ENCODE results near the gene CABP1. TPM values are rescaled to one million over a fixed set of nuclear protein-coding genes. Genes with fewer than 3 reads are reported as not detected.

Gene CABP1
- total RNA-seq, 1 donor from 2014 or later: not detected

DNA sequence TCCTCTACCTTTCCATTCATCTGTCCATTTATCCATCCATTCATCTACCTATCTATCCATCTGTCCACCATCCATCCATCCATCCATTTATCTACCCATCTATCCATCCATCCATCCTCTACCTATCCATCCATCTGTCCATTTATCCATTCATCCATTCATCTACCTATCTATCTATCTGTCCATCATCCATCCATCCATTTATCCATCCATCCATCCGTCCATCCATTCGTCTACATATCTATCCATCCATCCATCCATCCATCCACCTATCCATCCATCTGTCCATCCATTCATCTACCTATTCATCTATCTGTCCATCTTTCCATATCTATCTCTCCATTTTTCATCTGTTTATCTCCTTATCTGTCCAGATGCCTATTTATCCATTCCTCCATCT, 21.0 kb downstream of the CABP1 start:
- no peak for DNase-seq (ENCODE audit: low spot score)
- no peaks in the 10 kb centered on the region for H3K9me3 Mint-ChIP-seq (ENCODE audit: unreplicated experiment)

DNA sequence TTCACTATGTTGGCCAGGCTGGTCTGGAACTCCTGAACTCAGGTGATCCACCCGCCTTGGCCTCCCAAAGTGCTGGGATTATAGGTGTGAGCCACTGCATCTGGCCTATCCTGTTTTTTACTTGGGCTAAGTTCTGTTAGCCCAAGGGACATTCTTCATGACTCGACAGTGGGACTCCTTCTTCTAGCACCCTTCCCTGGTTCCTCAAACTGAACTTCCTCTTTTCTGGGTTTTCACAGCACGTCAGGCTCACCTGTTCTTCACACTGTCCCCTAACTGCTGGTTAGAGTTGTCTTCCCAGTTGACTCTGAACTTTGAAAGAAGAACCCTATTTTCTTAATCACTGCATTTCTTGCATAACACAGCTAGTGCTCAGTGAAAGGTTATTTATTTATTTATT, 22.5 kb downstream of the CABP1 start:
- DNase-seq (ENCODE audit: low spot score): no peak
- TF ChIP-seq, protein P1, sequence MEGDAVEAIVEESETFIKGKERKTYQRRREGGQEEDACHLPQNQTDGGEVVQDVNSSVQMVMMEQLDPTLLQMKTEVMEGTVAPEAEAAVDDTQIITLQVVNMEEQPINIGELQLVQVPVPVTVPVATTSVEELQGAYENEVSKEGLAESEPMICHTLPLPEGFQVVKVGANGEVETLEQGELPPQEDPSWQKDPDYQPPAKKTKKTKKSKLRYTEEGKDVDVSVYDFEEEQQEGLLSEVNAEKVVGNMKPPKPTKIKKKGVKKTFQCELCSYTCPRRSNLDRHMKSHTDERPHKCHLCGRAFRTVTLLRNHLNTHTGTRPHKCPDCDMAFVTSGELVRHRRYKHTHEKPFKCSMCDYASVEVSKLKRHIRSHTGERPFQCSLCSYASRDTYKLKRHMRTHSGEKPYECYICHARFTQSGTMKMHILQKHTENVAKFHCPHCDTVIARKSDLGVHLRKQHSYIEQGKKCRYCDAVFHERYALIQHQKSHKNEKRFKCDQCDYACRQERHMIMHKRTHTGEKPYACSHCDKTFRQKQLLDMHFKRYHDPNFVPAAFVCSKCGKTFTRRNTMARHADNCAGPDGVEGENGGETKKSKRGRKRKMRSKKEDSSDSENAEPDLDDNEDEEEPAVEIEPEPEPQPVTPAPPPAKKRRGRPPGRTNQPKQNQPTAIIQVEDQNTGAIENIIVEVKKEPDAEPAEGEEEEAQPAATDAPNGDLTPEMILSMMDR (IDR thresholded peaks at IDR 0.05; ENCODE audit: unreplicated experiment): no peak
- Mint-ChIP-seq H3K36me3 (ENCODE audit: low read depth, unreplicated experiment) (no peaks in the 10 kb centered on the region), H3K4me1 (ENCODE audit: unreplicated experiment) (no peaks in the 10 kb centered on the region), H3K27ac (ENCODE audit: unreplicated experiment) (no peak overlapping the region), H3K4me3 (ENCODE audit: unreplicated experiment) (no peak overlapping the region), H3K27me3 (ENCODE audit: unreplicated experiment) (no peaks in the 10 kb centered on the region), H3K9me3 (ENCODE audit: unreplicated experiment) (no peaks in the 10 kb centered on the region)

More for the DNA sequence above, 21.0 kb downstream of the CABP1 start:
- Mint-ChIP-seq H3K27me3 (ENCODE audit: unreplicated experiment) (no peaks in the 10 kb centered on the region), H3K4me3 (ENCODE audit: unreplicated experiment) (no peak overlapping the region), H3K36me3 (ENCODE audit: low read depth, unreplicated experiment) (no peaks in the 10 kb centered on the region), H3K27ac (ENCODE audit: unreplicated experiment) (no peak overlapping the region), H3K4me1 (ENCODE audit: unreplicated experiment) (no peaks in the 10 kb centered on the region)
- TF ChIP-seq, protein P1 (IDR thresholded peaks at IDR 0.05; ENCODE audit: unreplicated experiment): no peak

DNA sequence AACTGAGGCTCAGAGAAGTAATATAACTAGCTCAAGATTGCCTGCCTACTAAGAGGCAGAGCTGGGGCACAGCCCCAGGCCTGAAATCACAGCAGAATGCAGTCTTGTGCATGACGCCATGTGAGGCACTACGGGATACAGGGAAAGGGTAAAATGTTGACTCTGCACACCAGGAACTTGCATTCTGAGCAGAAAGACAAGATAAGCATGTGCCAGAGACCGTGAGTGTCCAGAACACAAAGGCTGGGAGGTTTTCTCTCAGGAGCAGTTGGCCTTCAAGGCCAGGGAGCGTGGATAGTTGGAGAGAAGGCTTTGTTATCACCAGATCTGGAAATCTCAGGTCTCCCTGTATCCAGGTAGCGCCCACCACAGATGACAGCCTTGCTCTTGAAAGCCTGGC, 23.3 kb downstream of the CABP1 start:
- Mint-ChIP-seq H3K36me3 (ENCODE audit: low read depth, unreplicated experiment) (no peaks in the 10 kb centered on the region), H3K27me3 (ENCODE audit: unreplicated experiment) (peaks cover 4% of the 10 kb centered on the region), H3K4me1 (ENCODE audit: unreplicated experiment) (no peaks in the 10 kb centered on the region), H3K4me3 (ENCODE audit: unreplicated experiment) (no peak overlapping the region), H3K9me3 (ENCODE audit: unreplicated experiment) (no peaks in the 10 kb centered on the region), H3K27ac (ENCODE audit: unreplicated experiment) (no peak overlapping the region)
- TF ChIP-seq, protein P1 (IDR thresholded peaks at IDR 0.05; ENCODE audit: unreplicated experiment): no peak
- DNase-seq (ENCODE audit: low spot score): no peak

DNA sequence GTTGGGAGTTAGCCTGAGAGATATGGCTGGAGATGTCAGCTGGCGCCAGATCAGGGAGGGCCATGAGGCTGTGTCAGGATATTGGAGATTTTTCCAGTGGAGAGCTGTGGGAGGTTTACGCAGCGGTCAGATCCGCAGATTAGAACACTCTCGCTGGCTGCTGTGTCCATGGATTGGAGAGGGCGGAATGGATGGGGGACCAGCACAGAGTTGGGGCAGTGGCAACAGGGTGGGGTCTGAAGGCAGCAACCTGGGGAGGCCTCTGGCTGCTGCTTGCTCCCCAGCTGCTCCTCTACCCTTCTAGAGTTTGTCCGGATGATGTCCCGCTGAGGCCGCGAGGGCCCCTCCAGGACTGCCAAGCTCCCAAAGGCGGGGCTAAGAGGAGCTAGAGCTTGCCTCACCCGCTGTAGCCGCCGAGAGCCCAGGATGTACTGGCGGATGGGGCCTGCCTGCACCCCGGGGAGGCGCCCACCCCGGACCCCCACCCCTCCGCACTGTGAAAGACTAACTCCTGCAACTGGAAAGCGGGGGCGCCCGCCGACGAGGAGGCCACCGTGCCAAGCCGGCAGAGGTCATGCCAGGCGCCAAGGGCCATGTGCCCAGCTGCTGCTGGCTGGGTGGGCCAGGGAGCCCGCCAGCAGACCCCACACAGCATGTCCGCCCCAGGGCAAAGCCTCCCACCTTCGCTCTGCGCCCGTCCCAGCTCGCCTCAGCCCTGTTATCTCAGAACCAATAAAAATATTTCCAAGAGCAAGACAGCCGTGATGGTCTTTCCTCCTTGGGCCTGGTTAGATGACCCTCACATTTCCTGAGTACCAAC, 26.4 kb downstream of the CABP1 start:
- DNase-seq (ENCODE audit: low spot score): no peak
- no peaks in the 10 kb centered on the region for H3K4me1 Mint-ChIP-seq (ENCODE audit: unreplicated experiment)
- no peaks in the 10 kb centered on the region for H3K9me3 Mint-ChIP-seq (ENCODE audit: unreplicated experiment)
- H3K27ac Mint-ChIP-seq (ENCODE audit: unreplicated experiment): no peak overlapping the region
- no peak overlapping the region for H3K4me3 Mint-ChIP-seq (ENCODE audit: unreplicated experiment)
- peaks cover 4% of the 10 kb centered on the region for H3K27me3 Mint-ChIP-seq (ENCODE audit: unreplicated experiment)
- no peaks in the 10 kb centered on the region for H3K36me3 Mint-ChIP-seq (ENCODE audit: low read depth, unreplicated experiment)
- TF ChIP-seq, protein P1 (IDR thresholded peaks at IDR 0.05; ENCODE audit: unreplicated experiment): no peak

DNA sequence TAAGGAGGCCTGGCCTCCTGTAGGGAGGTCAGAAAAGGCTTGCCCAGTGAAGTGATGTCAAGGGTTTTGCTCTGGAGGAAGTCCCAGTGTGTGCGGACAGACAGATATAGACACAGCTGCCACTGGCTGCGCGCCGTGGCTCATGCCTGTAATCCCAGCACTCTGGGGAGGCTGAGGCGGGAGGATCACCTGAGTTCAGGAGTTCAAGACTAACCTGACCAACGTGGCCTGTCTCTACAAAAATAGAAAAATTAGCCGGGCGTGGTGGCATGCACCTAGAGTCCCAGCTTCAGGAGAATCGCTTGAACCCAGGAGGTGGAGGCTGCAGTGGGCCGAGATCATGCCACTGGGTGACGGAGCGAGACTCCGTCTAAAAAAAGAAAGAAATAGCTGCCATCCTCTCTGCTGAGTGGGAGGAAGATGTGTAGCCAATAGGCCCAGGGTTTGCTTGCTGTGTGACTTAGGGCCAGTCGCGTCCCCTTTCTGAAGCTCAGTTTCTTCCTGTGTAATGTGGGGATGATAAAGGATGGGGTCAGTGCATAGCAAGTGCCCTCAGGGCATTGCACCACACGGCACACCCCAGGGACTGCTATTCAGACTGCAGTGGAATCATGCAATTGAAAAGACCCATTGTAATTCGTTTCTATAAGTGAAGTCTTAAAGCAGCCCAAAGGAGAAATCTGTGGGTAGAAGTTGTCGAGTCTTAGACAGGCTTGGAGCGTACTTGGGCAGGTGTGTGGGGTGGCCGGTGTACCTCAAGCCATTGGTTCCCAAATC, 27.9 kb downstream of the CABP1 start:
- DNase-seq (ENCODE audit: low spot score): no peak
- no peaks in the 10 kb centered on the region for H3K4me1 Mint-ChIP-seq (ENCODE audit: unreplicated experiment)
- TF ChIP-seq, protein P1 (IDR thresholded peaks at IDR 0.05; ENCODE audit: unreplicated experiment): no peak
- H3K4me3 Mint-ChIP-seq (ENCODE audit: unreplicated experiment): no peak overlapping the region
- peaks cover 4% of the 10 kb centered on the region for H3K27me3 Mint-ChIP-seq (ENCODE audit: unreplicated experiment)
- H3K9me3 Mint-ChIP-seq (ENCODE audit: unreplicated experiment): no peaks in the 10 kb centered on the region
- H3K36me3 Mint-ChIP-seq (ENCODE audit: low read depth, unreplicated experiment): no peaks in the 10 kb centered on the region
- H3K27ac Mint-ChIP-seq (ENCODE audit: unreplicated experiment): no peak overlapping the region

All from endothelial cell (in vitro differentiated cells).